ENCODE results near the gene FAM110D. TPM values are rescaled to one million over a fixed set of nuclear protein-coding genes. Genes with fewer than 3 reads are reported as not detected.
A peak's percentile ranks its signal among the peaks of the same experiment; 100 is the strongest.

FAM110D gene
- polyA plus RNA-seq, 1 donor from 2014 or later = 0.31 TPM

- Histone ChIP-seq H4K20me1 (ENCODE audit: insufficient read depth) (no peaks in the 10 kb centered on the region), H3K4me3 (ENCODE audit: low read length) (peak within 1 kb of the TSS; percentile 99), H3K36me3 (ENCODE audit: insufficient read depth, low read length) (no peaks in the 10 kb centered on the region), H3K9me3 (ENCODE audit: low read length) (no peaks in the 10 kb centered on the region), H3K9ac (ENCODE audit: low read length) (peak within 1 kb of the TSS; percentile 96), H3K27me3 (ENCODE audit: insufficient read depth, low read depth, low read length) (no peaks in the 10 kb centered on the region), H3K27ac (ENCODE audit: low read length) (peak within 1 kb of the TSS; percentile 96), H3K4me2 (ENCODE audit: low read length) (peak within 1 kb of the TSS; percentile 91), H3K9me2 (ENCODE audit: insufficient read depth, low read length) (no peaks in the 10 kb centered on the region), H3F3A (ENCODE audit: insufficient read depth, low read length, poor library complexity, severe bottlenecking) (peaks cover 4% of the 10 kb centered on the region), H2AFZ (ENCODE audit: low read depth, low read length) (peak within 1 kb of the TSS; percentile 75), H3K79me2 (replicated peaks; ENCODE audit: insufficient read depth, low read length) (peaks cover 11% of the 10 kb centered on the region)
- peak; percentile 93 for TF ChIP-seq MXI1 (conservative IDR thresholded peaks at IDR 0.05; ENCODE audit: poor library complexity, severe bottlenecking)
- TF ChIP-seq POLR2AphosphoS5 (IDR thresholded peaks at IDR 0.05) = peak; percentile 85
- TF ChIP-seq TAF1 (IDR thresholded peaks at IDR 0.05; ENCODE audit: low read depth) = no peak
- TF ChIP-seq EP300 (conservative IDR thresholded peaks at IDR 0.05; ENCODE audit: poor library complexity, severe bottlenecking) = peak; percentile 38
Observed at GRCh38 chr1:26111530-26112406, 47.1 kb upstream of the FAM110D start, which contains the start of gene PDIK1L. TSS of gene PDIK1L (plus strand) at chr1:26111824. CDS start at chr1:26114309, 2,485 bp downstream.

- peaks cover 4% of the 10 kb centered on the region for H3F3A ChIP-seq (ENCODE audit: insufficient read depth, low read length, poor library complexity, severe bottlenecking)
- H3K79me2 ChIP-seq (replicated peaks; ENCODE audit: insufficient read depth, low read length) = peaks cover 11% of the 10 kb centered on the region
- H3K27me3 ChIP-seq (ENCODE audit: insufficient read depth, low read depth, low read length) = no peaks in the 10 kb centered on the region
- H3K4me3 ChIP-seq (ENCODE audit: low read length) = peak overlapping the region; percentile 99
- peak overlapping the region; percentile 92 for H3K9ac ChIP-seq (ENCODE audit: low read length)
- no peaks in the 10 kb centered on the region for H3K9me2 ChIP-seq (ENCODE audit: insufficient read depth, low read length)
- no peaks in the 10 kb centered on the region for H4K20me1 ChIP-seq (ENCODE audit: insufficient read depth)
- peak overlapping the region; percentile 88 for H3K27ac ChIP-seq (ENCODE audit: low read length)
- H3K9me3 ChIP-seq (ENCODE audit: low read length) = no peaks in the 10 kb centered on the region
- no peaks in the 10 kb centered on the region for H3K36me3 ChIP-seq (ENCODE audit: insufficient read depth, low read length)
- H2AFZ ChIP-seq (ENCODE audit: low read depth, low read length) = peak overlapping the region; percentile 51
- peak overlapping the region; percentile 91 for H3K4me2 ChIP-seq (ENCODE audit: low read length)
- TF ChIP-seq RAD21 (conservative IDR thresholded peaks at IDR 0.05) (no peak), EP300 (conservative IDR thresholded peaks at IDR 0.05; ENCODE audit: poor library complexity, severe bottlenecking) (no peak), POLR2AphosphoS5 (IDR thresholded peaks at IDR 0.05) (no peak), SMC3 (conservative IDR thresholded peaks at IDR 0.05; ENCODE audit: poor library complexity) (no peak), EZH2 (IDR thresholded peaks at IDR 0.05; ENCODE audit: borderline replicate concordance, insufficient read depth, low read length, poor library complexity, severe bottlenecking) (no peak), MXI1 (conservative IDR thresholded peaks at IDR 0.05; ENCODE audit: poor library complexity, severe bottlenecking) (no peak), TAF1 (IDR thresholded peaks at IDR 0.05; ENCODE audit: low read depth) (no peak)
- TF ChIP-seq, protein P1, sequence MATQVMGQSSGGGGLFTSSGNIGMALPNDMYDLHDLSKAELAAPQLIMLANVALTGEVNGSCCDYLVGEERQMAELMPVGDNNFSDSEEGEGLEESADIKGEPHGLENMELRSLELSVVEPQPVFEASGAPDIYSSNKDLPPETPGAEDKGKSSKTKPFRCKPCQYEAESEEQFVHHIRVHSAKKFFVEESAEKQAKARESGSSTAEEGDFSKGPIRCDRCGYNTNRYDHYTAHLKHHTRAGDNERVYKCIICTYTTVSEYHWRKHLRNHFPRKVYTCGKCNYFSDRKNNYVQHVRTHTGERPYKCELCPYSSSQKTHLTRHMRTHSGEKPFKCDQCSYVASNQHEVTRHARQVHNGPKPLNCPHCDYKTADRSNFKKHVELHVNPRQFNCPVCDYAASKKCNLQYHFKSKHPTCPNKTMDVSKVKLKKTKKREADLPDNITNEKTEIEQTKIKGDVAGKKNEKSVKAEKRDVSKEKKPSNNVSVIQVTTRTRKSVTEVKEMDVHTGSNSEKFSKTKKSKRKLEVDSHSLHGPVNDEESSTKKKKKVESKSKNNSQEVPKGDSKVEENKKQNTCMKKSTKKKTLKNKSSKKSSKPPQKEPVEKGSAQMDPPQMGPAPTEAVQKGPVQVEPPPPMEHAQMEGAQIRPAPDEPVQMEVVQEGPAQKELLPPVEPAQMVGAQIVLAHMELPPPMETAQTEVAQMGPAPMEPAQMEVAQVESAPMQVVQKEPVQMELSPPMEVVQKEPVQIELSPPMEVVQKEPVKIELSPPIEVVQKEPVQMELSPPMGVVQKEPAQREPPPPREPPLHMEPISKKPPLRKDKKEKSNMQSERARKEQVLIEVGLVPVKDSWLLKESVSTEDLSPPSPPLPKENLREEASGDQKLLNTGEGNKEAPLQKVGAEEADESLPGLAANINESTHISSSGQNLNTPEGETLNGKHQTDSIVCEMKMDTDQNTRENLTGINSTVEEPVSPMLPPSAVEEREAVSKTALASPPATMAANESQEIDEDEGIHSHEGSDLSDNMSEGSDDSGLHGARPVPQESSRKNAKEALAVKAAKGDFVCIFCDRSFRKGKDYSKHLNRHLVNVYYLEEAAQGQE (IDR thresholded peaks at IDR 0.05; ENCODE audit: borderline replicate concordance) = no peak
- TF ChIP-seq, protein P2, sequence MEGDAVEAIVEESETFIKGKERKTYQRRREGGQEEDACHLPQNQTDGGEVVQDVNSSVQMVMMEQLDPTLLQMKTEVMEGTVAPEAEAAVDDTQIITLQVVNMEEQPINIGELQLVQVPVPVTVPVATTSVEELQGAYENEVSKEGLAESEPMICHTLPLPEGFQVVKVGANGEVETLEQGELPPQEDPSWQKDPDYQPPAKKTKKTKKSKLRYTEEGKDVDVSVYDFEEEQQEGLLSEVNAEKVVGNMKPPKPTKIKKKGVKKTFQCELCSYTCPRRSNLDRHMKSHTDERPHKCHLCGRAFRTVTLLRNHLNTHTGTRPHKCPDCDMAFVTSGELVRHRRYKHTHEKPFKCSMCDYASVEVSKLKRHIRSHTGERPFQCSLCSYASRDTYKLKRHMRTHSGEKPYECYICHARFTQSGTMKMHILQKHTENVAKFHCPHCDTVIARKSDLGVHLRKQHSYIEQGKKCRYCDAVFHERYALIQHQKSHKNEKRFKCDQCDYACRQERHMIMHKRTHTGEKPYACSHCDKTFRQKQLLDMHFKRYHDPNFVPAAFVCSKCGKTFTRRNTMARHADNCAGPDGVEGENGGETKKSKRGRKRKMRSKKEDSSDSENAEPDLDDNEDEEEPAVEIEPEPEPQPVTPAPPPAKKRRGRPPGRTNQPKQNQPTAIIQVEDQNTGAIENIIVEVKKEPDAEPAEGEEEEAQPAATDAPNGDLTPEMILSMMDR (IDR thresholded peaks at IDR 0.05; ENCODE audit: poor library complexity, severe bottlenecking) = no peak
Observed at GRCh38 chr1:26112407-26112775, 46.5 kb upstream of the FAM110D start.
